GM12878 (cell line): ENCODE results near the gene ITGAD. TPM values are rescaled to one million over a fixed set of nuclear protein-coding genes. Genes with fewer than 3 reads are reported as not detected.

Source experiments
- CBFB ChIP-seq: IDR thresholded peaks from 2 replicates; pipeline ENCODE4 v1.6.1; 2016; ENCODE audit warnings: antibody characterized with exemption, low read depth
- CREB1 ChIP-seq: IDR thresholded peaks from 2 replicates; pipeline ENCODE4 v1.6.1; 2012; ENCODE audit warnings: low read depth, mild to moderate bottlenecking, inconsistent platforms
- CREM ChIP-seq: IDR thresholded peaks from 2 replicates; pipeline ENCODE4 v1.6.1; 2014; ENCODE audit warnings: antibody characterized with exemption, low read depth
- DPF2 ChIP-seq: fragments of 450-650 bp; IDR thresholded peaks from 2 replicates; pipeline ENCODE4 v1.6.1; 2017; ENCODE audit warnings: mild to moderate bottlenecking
- EED ChIP-seq: sonication (generic); IDR thresholded peaks from 2 replicates; pipeline ENCODE4 v1.6.1; 2016; ENCODE audit warnings: antibody characterized with exemption, low read depth
- GATAD2B ChIP-seq: fragments of 450-650 bp; conservative IDR thresholded peaks from 2 replicates; pipeline ENCODE4 v1.6.1; 2017; ENCODE audit warnings: low read depth, mild to moderate bottlenecking, moderate library complexity
- HDGF ChIP-seq: fragments of 450-650 bp; IDR thresholded peaks from 2 replicates; pipeline ENCODE4 v1.6.1; 2016; ENCODE audit warnings: antibody characterized with exemption
- IKZF1 ChIP-seq: fragments of 450-650 bp; conservative IDR thresholded peaks from 2 replicates; pipeline ENCODE4 v1.6.1; 2017; ENCODE audit warnings: antibody characterized with exemption, mild to moderate bottlenecking
- MAX ChIP-seq: IDR thresholded peaks from 2 replicates; pipeline ENCODE4 v1.6.1; 2012; ENCODE audit warnings: low read depth, low read length, improper control_type of control experiment
- NFIC ChIP-seq: IDR thresholded peaks from 2 replicates; pipeline ENCODE4 v1.6.1; 2012; ENCODE audit warnings: low read depth, mild to moderate bottlenecking, inconsistent platforms, low read length, moderate library complexity
- PAX5 ChIP-seq: IDR thresholded peaks from 2 replicates; pipeline ENCODE4 v1.6.1; 2011; ENCODE audit warnings: low read depth, low read length, borderline replicate concordance
- PBX3 ChIP-seq: IDR thresholded peaks from 2 replicates; pipeline ENCODE4 v1.6.1; 2011; ENCODE audit warnings: mild to moderate bottlenecking, low read depth, low read length, moderate library complexity; ENCODE audit not compliant: insufficient replicate concordance
- PKNOX1 ChIP-seq: fragments of 450-650 bp; IDR thresholded peaks from 2 replicates; pipeline ENCODE4 v1.6.1; 2016; ENCODE audit warnings: mild to moderate bottlenecking
- PML ChIP-seq: IDR thresholded peaks from 2 replicates; pipeline ENCODE4 v1.6.1; 2012; ENCODE audit warnings: low read length, inconsistent platforms
- POLR2A ChIP-seq: IDR thresholded peaks from 2 replicates; pipeline ENCODE4 v1.6.1; 2011; ENCODE audit warnings: low read depth, mild to moderate bottlenecking, low read length
- POU2F2 ChIP-seq: IDR thresholded peaks from 3 replicates; pipeline ENCODE4 v1.6.1; 2011; ENCODE audit warnings: low read depth, mild to moderate bottlenecking, low read length, borderline replicate concordance
- RB1 ChIP-seq: fragments of 450-650 bp; formaldehyde crosslinking; IDR thresholded peaks from 2 replicates; pipeline ENCODE4 v1.6.1; 2017; ENCODE audit warnings: mild to moderate bottlenecking, borderline replicate concordance
- RELA ChIP-seq: fragments of 450-650 bp; IDR thresholded peaks from 2 replicates; pipeline ENCODE4 v1.8.0; 2014; ENCODE audit warnings: borderline replicate concordance; ENCODE audit not compliant: partially characterized antibody
- SMARCA5 ChIP-seq: fragments of 450-650 bp; IDR thresholded peaks from 2 replicates; pipeline ENCODE4 v1.6.1; 2017; ENCODE audit warnings: mild to moderate bottlenecking
- TBL1XR1 ChIP-seq: IDR thresholded peaks from 2 replicates; pipeline ENCODE4 v1.6.1; 2012; ENCODE audit warnings: low read depth, low read length, improper control_type of control experiment
- TCF3 ChIP-seq: IDR thresholded peaks from 2 replicates; pipeline ENCODE4 v1.6.1; 2012; ENCODE audit warnings: low read depth, mild to moderate bottlenecking, low read length, borderline replicate concordance; ENCODE audit not compliant: insufficient read depth
- WRNIP1 ChIP-seq: IDR thresholded peaks from 2 replicates; pipeline ENCODE4 v1.6.1; 2011; ENCODE audit warnings: low read depth, low read length, improper control_type of control experiment, borderline replicate concordance
- ZBED1 ChIP-seq: IDR thresholded peaks from 2 replicates; pipeline ENCODE4 v1.6.1; 2016; ENCODE audit warnings: borderline replicate concordance
- ZNF24 ChIP-seq: fragments of 450-650 bp; IDR thresholded peaks from 2 replicates; pipeline ENCODE4 v1.6.1; 2017; ENCODE audit warnings: antibody characterized with exemption, mild to moderate bottlenecking
- ZNF687 ChIP-seq: fragments of 450-650 bp; IDR thresholded peaks from 2 replicates; pipeline ENCODE4 v1.6.1; 2017; ENCODE audit warnings: mild to moderate bottlenecking, moderate library complexity
- ZZZ3 ChIP-seq: IDR thresholded peaks from 2 replicates; pipeline ENCODE4 v1.6.1; 2011; ENCODE audit warnings: low read depth; ENCODE audit not compliant: control insufficient read depth, insufficient read length
- polyA plus RNA-seq, 11 experiments: library from polyadenylated mRNA; depleted of rRNA in 4 of 11; unstranded in 6 of 11; stranded (reverse) in 5 of 11; fragments of >200 nt; fragmentation: Nextera tagmentation in 4 of 11; fragmentation: Illumina TruSeq in 1 of 11; extraction: Ambion mirVana in 4 of 11; extraction: Trizol in 1 of 11; gene quantifications; 1 replicate in 1 of 11; 2 replicates in 10 of 11; pipeline versions ENCODE4 v1.2.1 to v1.2.3, GENCODE V29; 2011 to 2016; ENCODE audit warnings: inconsistent platforms in 2 of 11, missing spikeins in 2 of 11, low read depth in 1 of 11
- total RNA-seq, 4 experiments: library from RNA; depleted of rRNA in 3 of 4; stranded (reverse); fragments of >200 nt in 3 of 4; fragmentation: Illumina TruSeq in 1 of 4; extraction: Trizol in 1 of 4; gene quantifications; 2 replicates each; pipeline versions ENCODE4 v1.2.1 to v1.2.3, GENCODE V29; 2013 to 2021

ITGAD gene
- total and polyA plus RNA-seq, 10 of the 15 experiments (the other 5 are each of a cell fraction or from before 2014, with no cell fraction given): 0.29 to 4.0 (median 1.2) TPM

GRCh38 chr16:31354394-31355291, 38.5 kb upstream of the ITGAD start, which contains the start of gene ITGAX (continued):
- TF ChIP-seq HDGF: peak; percentile 80
- peak; percentile 22; the same call in 1 of the 2 replicates for TF ChIP-seq TBL1XR1
- TF ChIP-seq POLR2A: peak; percentile 45
- no peak for TF ChIP-seq ZNF687
- peak; percentile 91 for TF ChIP-seq CBFB
- peak; percentile 62 for TF ChIP-seq IKZF1
- peak; percentile 74; the same call in 1 of the 2 replicates for TF ChIP-seq DPF2
- peak; percentile 59 for TF ChIP-seq EED
- TF ChIP-seq ZNF24: peak; percentile 98
- peak; percentile 31 for TF ChIP-seq RELA
- TF ChIP-seq CREM: peak; percentile 32; the same call in 1 of the 2 replicates
- TF ChIP-seq ZZZ3: no peak
- TF ChIP-seq TCF3: 0 out of 2 replicates have a peak, but pooled peaks have one; percentile 4
- peak; percentile 46; the same call in 1 of the 2 replicates for TF ChIP-seq GATAD2B
- TF ChIP-seq PAX5: 0 out of 2 replicates have a peak, but pooled peaks have one; percentile 11
- peak; percentile 16 for TF ChIP-seq CREB1
- no peak for TF ChIP-seq PBX3
- TF ChIP-seq WRNIP1: 0 out of 2 replicates have a peak, but pooled peaks have one; percentile 35
- TF ChIP-seq PKNOX1: peak; percentile 42
- no peak for TF ChIP-seq PML
- TF ChIP-seq SMARCA5: peak; percentile 51
- TF ChIP-seq POU2F2: 0 out of 3 replicates have a peak, but pooled peaks have one; percentile 17
- TF ChIP-seq MAX: no peak
- TF ChIP-seq NFIC: 0 out of 2 replicates have a peak, but pooled peaks have one; percentile 50
- TF ChIP-seq ZBED1: no peak
- no peak for TF ChIP-seq RB1
